Cardiac septum (tissue), 1 donor: ENCODE results near the gene HIRIP3. TPM values are rescaled to one million over a fixed set of nuclear protein-coding genes. Genes with fewer than 3 reads are reported as not detected.

Experiments
- DNase-seq: peaks from one replicate; pipeline ENCODE4 v3.0.0-alpha.2; 2020; ENCODE audit warnings: low spot score
- intact Hi-C: fragments of 100-400 bp; cut with DNase I; formaldehyde crosslinking; loops from one replicate; pipeline ENCODE4 v1.14.0; 2022
- total RNA-seq: library from RNA; stranded (reverse); fragmentation: NEBNext Ultra II Directional; extraction: Animal tissue kit (Norgen Biotek cat#: 25700); gene quantifications from one replicate; pipeline ENCODE4 v1.2.1, GENCODE V29; 2021
- donor health status: DM: no; HTN: no; CAD: no.

Gene HIRIP3
- total RNA-seq, 1 donor from 2014 or later, result 17.4 TPM

DNA sequence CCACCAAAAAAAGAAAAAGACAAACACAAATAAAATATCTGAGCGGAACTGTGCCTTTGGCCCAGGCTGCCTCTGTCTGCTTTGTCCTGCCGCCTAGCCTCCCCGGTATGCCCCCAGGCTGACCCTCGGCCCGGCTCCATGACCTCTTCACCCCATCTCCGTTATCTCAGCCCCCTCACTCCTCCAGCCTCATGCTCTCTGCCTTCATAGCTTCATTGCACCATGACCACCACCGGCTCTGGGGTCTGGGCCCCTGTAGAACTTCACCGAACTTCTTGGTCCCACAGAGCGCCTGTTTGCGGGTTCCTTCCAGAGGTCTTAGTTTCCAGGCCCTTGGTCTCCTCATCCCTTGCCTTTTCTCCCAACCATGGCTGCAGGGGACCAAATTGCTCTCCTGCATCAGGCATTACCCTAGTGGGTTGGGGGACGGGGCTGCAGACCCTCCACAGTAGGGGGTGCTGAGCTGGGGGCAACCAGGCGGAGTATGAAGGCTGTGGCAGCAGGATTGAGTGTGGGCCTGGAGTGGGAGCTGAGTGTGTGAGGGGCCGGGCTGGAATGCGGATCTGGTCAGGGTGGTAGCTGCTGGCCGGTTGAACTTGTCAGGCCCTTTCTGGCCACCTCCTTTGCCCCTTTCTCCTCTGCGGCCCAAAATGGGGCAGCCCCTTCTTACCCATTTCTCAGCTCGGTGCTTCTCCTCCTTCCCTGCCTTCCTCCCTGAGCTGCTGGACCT lies 6.9 kb downstream of the HIRIP3 start:
- no peak for DNase-seq
- intact Hi-C loops, result no loop called here

DNA sequence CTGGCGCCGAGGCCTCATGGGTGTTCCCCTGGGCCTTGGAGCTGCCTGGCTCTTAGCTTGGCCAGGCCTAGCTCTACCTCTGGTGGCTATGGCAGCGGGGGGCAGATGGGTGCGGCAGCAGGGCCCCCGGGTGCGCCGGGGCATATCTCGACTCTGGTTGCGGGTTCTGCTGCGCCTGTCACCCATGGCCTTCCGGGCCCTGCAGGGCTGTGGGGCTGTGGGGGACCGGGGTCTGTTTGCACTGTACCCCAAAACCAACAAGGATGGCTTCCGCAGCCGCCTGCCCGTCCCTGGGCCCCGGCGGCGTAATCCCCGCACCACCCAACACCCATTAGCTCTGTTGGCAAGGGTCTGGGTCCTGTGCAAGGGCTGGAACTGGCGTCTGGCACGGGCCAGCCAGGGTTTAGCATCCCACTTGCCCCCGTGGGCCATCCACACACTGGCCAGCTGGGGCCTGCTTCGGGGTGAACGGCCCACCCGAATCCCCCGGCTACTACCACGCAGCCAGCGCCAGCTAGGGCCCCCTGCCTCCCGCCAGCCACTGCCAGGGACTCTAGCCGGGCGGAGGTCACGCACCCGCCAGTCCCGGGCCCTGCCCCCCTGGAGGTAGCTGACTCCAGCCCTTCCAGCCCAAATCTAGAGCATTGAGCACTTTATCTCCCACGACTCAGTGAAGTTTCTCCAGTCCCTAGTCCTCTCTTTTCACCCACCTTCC lies 7.9 kb downstream of the HIRIP3 start:
- intact Hi-C loops, result no loop called here
- DNase-seq, result no peak

DNA sequence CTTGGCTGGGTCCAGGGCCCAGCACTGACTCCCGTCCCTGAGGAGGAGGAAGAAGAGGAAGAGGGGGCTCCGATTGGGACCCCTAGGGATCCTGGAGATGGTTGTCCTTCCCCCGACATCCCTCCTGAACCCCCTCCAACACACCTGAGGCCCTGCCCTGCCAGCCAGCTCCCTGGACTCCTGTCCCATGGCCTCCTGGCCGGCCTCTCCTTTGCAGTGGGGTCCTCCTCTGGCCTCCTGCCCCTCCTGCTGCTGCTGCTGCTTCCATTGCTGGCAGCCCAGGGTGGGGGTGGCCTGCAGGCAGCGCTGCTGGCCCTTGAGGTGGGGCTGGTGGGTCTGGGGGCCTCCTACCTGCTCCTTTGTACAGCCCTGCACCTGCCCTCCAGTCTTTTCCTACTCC lies 8.5 kb downstream of the HIRIP3 start:
- no peak for DNase-seq

DNA sequence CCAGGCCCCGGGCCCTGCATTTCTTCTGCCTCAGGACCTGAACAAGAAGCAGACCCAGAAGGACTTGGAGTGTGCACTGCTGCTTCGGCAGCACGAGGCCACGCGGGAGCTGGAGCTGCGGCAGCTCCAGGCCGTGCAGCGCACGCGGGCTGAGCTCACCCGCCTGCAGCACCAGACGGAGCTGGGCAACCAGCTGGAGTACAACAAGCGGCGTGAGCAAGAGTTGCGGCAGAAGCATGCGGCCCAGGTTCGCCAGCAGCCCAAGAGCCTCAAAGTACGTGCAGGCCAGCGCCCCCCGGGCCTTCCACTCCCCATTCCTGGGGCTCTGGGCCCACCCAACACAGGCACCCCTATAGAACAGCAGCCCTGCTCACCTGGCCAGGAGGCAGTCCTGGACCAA lies 9.2 kb downstream of the HIRIP3 start:
- intact Hi-C loops, result no loop called here
- no peak for DNase-seq

More for the DNA sequence above, 8.5 kb downstream of the HIRIP3 start:
- intact Hi-C loops, result no loop called here

DNA sequence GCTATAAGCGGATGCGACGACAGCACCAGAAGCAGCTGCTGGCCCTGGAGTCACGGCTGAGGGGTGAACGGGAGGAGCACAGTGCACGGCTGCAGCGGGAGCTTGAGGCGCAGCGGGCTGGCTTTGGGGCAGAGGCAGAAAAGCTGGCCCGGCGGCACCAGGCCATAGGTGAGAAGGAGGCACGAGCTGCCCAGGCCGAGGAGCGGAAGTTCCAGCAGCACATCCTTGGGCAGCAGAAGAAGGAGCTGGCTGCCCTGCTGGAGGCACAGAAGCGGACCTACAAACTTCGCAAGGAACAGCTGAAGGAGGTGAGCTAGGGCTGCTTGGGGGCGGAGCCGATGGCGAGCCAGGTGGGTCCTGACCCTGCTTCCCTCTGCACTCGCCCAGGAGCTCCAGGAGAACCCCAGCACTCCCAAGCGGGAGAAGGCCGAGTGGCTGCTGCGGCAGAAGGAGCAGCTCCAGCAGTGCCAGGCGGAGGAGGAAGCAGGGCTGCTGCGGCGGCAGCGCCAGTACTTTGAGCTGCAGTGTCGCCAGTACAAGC lies 10.1 kb downstream of the HIRIP3 start:
- DNase-seq, result no peak
- intact Hi-C loops, result no loop called here

DNA sequence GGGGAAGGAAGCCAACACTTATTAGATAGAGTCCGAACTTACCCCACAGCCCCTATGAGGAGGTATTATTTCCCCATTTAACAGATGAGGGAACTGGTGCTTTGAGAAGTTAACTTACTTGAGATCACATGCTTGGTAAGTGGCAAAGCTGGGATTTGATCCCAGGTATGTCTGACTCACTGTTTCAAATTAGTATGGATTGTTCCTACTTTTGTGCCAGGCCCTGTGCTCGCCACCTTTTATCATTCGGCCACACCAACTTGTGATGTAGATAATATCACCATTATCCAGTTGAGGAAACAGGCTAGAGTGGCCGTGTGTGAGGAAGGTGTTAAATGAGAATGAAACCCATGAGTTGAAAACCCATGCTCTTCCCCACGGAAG lies 10.7 kb downstream of the HIRIP3 start:
- DNase-seq, result no peak
- intact Hi-C loops, result no loop called here

DNA sequence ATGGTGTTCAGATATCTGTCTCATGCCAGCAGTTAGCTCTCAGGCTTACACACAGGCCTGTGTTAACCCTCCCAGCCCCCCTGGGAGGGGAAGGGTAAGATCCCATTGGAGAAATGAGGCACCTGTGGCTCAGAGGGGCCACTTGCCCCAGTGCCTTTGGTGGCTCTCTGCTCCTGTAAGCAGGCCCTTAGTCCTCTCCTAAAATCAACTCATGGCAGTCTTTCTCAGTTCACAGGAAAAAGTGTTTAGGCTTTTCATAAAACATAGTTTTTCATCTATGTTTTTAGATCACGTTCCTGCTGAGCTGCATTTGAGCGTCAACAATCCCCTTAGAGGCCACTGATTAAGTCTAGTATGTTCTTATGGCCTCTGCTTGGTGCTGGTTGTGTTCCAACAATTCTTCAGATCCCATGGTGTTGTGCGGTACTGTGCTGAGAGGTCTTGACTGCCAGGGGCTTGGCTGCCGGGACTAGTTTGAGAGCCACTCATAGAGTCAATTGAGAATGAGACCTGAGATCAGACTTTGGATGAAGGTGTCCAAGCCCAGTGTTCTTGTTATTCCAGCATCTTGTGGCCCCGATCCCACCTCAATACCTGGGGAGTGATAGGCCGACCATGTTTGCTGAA lies 11.2 kb downstream of the HIRIP3 start:
- intact Hi-C loops, result no loop called here
- DNase-seq, result no peak

DNA sequence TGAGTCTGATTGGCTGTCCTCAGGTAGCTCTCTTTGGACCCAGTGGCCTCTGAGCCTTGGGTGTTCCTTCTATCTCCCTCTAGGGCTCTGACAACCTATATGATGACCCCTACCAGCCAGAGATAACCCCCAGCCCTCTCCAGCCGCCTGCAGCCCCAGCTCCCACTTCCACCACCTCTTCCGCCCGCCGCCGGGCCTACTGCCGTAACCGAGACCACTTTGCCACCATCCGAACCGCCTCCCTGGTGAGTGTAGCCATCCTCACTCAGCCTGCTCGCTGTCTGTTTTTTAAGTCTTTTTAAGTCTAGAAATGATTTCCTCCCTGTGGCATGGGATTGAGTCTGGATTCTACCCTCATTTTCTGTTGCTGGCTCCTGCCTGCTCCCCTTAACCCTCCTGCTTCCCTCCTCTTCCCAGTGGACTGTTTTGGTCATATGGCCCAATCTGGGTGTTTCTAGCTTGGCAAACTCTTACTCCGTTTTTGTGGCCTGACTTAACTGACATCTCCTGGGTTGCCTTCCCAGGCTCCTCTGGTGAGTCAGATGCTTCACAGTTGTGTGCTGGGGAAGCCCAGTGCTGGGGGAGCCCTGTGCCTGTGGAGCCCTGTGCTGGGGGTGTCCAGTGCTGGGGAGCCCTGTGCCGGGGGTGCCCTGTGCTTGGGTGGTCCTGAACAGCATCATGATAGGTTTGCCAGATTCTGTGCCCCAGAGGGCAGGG lies 11.8 kb downstream of the HIRIP3 start:
- intact Hi-C loops, result no loop called here
- no peak for DNase-seq

DNA sequence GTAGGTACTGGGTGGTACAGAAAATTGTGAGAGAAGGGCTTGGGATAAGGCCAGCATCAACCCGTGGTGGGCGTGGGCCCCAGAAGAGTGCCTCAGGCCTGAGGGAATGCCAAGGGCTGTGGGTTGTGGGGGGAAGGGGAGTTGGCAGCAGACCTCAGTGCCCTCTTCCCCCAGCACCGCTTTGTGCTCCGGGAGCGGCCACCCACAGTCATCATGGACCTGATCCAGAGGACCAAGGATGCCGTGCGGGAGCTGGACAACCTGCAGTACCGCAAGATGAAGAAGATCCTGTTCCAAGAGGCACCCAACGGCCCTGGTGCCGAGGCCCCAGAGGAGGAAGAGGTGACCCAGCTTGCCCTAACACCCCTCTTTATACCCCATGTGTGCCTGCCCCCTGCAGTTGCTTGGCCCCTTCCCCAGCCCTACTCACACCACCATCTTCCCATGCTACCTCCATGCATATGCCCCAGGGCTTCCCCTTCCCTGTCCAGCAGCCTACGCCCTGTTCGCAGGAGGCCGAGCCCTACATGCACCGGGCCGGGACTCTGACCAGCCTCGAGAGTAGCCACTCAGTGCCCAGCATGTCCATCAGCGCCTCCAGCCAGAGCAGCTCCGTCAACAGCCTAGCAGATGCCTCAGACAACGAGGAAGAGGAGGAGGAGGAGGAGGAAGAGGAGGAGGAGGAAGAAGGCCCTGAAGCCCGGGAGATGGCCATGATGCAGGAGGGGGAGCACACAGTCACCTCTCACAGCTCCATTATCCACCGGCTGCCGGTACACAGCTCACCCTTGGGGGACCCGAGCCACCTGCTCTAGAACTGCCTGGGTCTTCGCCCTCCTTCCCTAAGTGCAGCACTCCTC lies 12.6 kb downstream of the HIRIP3 start:
- DNase-seq, result no peak
- intact Hi-C loops, result no loop called here

DNA sequence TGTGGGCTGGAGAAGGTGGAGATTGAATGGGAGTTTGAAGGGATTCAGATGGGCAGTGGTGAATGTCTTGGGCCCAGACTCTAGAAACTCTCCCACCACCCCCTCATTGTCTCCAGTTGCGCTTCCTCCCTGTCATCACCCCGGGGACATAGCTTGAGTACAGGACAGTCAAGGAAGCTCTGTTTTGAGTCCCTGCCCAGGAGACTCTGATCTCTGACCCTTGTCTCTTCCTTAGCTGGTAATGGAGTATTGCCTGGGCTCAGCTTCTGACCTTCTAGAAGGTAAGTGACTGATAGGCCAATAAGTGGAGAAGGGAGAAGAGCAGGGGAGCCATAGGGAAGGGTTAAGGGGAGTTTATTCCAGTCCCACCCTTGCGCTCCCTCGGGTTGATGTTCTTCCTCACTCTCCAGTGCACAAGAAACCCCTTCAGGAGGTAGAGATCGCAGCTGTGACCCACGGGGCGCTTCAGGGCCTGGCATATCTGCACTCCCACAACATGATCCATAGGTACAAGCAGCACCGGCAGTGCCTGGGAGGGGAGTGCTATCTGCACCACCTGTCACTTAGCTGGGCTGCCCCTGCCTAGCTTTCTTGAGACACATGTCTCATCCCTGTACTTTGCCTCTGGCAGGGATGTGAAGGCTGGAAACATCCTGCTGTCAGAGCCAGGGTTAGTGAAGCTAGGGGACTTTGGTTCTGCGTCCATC lies 16.7 kb downstream of the HIRIP3 start:
- peak; percentile 4 for DNase-seq
- intact Hi-C loops, result no loop called here

DNA sequence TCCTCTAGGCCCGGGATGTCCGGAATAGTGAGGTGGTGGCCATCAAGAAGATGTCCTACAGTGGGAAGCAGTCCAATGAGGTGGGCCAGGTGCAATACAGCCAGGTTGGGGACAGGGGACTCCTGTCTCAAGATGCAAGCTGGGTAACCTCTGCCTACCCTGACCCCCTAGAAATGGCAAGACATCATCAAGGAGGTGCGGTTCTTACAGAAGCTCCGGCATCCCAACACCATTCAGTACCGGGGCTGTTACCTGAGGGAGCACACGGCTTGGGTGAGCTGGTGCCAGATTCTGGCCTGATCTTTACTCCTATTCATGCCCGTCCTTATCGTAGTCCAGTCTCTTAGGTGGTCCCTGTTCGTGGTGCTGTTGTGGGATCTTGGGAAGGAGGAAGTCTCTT lies 17.3 kb downstream of the HIRIP3 start:
- intact Hi-C loops, result no loop called here
- peak; percentile 22 for DNase-seq

DNA sequence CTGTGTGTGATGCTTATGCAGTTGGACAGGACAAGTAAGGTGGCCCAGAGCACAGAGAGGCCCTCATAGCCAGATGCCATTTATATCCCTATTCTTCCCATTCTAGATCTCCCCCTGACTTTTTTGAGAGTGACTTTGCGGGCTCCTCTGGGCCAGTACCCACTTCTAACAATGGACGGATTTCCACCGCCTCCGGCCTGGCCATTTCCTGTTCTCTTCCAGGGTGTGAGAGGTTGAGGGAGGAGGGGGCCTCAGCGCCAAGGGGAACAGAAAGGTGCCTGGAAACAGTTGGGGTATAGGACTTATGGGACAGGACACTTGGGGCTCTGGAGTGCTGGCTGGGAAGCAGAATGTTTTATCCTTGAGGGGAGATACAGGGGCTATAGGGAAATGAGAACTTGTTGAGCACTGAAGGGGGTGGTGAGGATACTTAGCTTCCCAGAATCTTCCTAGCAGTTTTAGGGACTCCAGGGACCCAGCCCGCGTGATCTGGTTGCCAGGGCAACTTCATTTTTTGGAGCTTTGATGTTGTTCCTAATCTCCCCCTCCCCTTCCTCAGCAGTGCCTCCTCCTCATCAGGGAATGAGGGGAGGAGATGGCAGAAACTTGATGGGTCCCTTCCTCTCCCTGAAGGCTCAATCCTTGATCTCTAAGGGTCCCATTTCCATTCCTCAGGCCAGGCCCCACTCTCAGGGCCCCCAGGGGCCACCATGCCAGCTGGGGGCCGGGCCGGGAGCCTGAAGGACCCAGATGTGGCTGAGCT lies 18.2 kb downstream of the HIRIP3 start:
- DNase-seq, result peak; percentile 78
- intact Hi-C loops, result no loop called here

DNA sequence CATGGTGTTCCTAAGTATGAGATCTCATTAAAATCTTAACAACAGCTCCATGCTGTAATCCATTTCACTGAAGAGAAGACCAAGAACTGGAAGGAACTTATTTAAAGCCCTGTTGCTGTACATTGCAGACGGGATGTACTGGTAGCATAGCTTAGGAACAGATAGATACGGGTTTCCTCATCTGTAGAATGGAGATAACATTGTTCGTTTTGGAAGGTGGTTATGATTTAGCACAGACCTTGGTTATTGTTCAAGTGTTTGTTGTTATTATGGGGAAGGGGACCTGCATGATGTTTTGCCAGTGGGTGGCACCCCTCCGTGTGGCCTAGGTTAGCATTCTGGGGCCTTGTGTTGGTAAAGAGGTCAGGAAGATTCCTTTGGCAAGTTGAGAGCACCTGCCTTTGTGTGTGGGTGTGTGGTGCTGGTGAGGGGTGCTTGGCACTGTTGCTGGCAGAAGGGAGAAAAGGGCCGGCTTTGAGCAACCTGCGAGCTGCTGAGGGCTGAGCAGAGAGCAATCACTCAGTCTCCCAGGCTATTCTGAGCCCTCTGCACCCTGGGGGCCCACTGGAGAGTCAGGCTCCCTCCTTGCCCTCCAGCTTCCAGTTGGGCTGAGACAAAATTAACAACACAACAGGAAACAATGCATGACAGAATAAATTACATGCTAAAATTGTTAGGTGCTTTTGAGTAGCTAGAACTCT lies 19.5 kb downstream of the HIRIP3 start:
- intact Hi-C loops, result no loop called here
- peak; percentile 68 for DNase-seq

DNA sequence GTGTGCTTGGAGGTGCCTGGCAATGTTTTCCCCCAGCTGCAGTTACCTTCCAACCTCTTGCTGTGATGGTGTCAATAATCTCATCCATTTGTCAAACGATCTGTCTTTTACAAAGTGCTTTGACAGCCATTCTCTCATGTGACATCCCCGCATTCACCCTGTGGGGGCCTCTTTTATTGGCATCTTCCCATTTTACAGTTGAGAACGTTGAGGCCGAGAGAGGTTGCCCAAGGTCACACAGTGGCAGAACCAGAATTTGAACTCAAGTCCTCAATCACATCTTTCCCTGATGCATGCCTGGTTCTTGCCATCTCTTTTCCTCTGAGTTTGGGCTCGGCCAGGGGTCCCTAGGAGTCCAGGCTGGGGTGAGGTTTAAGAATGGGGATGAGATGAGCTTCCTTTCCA lies 20.3 kb downstream of the HIRIP3 start:
- DNase-seq, result peak; percentile 9
- intact Hi-C loops, result no loop called here

DNA sequence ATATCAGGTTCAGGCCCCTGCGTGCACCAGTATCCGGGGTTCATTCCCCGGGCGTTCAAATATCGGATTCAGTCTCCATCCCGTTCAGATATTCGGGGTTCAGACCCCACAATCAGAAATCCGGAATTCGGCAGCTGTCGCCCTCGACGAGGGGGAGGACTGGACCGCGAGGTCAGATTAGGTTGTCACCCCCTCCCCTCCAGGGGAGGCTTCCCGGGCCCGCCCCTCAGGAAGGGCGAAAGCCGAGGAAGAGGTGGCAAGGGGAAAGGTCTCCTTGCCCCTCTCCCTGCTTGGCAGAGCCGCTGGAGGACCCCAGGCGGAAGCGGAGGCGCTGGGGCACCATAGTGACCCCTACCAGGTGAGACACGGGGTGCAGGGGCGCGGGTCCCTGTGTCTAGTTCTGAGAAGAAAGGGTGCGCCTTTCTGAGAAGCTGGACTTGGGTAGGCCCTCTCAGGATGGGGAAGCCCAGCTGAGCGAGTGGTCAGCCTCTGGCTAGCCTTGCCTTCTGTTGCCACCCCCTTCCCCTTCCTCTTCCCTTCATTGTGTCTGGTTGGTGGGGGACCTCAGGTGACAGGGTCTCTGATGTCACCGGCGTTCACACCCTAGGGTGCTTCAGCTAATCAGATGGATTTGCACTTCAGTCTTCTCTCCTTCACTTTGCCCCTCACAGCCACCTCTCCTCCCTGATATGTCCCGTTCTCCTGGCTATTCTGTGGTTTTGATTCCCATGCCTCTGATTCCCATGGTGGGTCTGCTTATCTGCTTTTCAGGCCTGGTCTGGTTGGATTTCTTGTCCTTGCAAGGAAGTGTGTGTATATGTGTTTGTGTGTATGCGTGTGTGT lies 20.9 kb downstream of the HIRIP3 start:
- intact Hi-C loops, result loop anchor here (5.0 kb wide), 1 partner anchor 157 kb away; the partner anchor contains the start of gene PAGR1
- peak; percentile 83 for DNase-seq
